ENCODE results near the gene PLCH2.

DNA sequence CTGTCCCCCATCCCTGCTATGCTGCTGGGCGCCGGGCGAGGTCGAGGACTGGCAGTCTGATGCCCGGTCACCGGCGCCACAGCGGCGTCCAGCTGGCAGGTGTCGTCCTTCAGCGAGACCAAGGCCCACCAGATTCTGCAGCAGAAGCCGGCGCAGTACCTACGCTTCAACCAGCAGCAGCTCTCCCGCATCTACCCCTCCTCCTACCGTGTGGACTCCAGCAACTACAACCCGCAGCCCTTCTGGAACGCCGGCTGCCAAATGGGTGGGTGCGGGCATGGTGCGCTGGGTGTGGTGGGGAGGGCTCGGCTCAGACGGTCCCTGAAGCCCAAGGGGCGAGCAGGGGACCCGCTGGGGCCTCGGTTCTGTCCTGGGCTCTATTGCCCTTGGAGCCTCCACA lies 20.7 kb downstream of the PLCH2 start:
- TF ChIP-seq, protein P1, sequence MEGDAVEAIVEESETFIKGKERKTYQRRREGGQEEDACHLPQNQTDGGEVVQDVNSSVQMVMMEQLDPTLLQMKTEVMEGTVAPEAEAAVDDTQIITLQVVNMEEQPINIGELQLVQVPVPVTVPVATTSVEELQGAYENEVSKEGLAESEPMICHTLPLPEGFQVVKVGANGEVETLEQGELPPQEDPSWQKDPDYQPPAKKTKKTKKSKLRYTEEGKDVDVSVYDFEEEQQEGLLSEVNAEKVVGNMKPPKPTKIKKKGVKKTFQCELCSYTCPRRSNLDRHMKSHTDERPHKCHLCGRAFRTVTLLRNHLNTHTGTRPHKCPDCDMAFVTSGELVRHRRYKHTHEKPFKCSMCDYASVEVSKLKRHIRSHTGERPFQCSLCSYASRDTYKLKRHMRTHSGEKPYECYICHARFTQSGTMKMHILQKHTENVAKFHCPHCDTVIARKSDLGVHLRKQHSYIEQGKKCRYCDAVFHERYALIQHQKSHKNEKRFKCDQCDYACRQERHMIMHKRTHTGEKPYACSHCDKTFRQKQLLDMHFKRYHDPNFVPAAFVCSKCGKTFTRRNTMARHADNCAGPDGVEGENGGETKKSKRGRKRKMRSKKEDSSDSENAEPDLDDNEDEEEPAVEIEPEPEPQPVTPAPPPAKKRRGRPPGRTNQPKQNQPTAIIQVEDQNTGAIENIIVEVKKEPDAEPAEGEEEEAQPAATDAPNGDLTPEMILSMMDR (IDR thresholded peaks at IDR 0.05), result no peak
- no peak for TF ChIP-seq POLR2AphosphoS5 (IDR thresholded peaks at IDR 0.05)

Data from transverse colon (tissue), 4 donors.